K562 (cell line): Measurements from ENCODE around the gene TIMP3. TPM values are rescaled to one million over a fixed set of nuclear protein-coding genes. Genes with fewer than 3 reads are reported as not detected.

Experiments
- ATAC-seq: fragments of 200-7000 bp; cut with Tn5 transposase; 3 replicates; pipeline ENCODE4 v1.9.1; 2020; ENCODE audit warnings: moderate library complexity
- Bru-seq: library from RNA; stranded (reverse); fragments of 400-500 nt; gene quantifications from one replicate; lab custom pipeline; 2021; lab: Mats Ljungman, UMichigan
- BruChase-seq, 2 experiments: library from RNA; stranded (reverse); fragments of 400-500 nt; gene quantifications; one replicate each; lab custom pipeline; 2021; lab: Mats Ljungman, UMichigan
- BruUV-seq: library from RNA; stranded (reverse); fragments of 400-500 nt; replicated peaks from 2 replicates; lab custom pipeline; 2021; lab: Mats Ljungman, UMichigan
- CTCF ChIA-PET: fragments of 300-600 bp; formaldehyde crosslinking; extraction: SDS; loops from one replicate; lab custom pipeline; 2021; ENCODE audit warnings: low intra/inter-chr PET ratio; lab: Yijun Ruan, JAX
- POLR2A ChIA-PET: fragments of 300-600, 350-650 bp; sonication (Branson Sonifier 250); formaldehyde crosslinking; extraction: SDS; loops from one replicate; lab custom pipeline; 2021; ENCODE audit warnings: antibody characterized with exemption, inconsistent platforms; lab: Yijun Ruan, JAX
- DNase-seq, 4 experiments: peaks; one replicate each; pipeline versions ENCODE4 v3.0.0 to v3.0.0-alpha.2; 2011 to 2018; ENCODE audit warnings: low spot score in 3 of 4, mixed read lengths in 3 of 4; ENCODE audit errors: extremely low read depth in 1 of 4
- FAIRE-seq: peaks from 2 replicates; lab custom pipeline; 2011; peaks lifted over from hg19 to GRCh38; lab: Jason Lieb, UNC
- H2AFZ ChIP-seq: 2 replicates; pipeline ENCODE4 v1.6.0; 2011; ENCODE audit warnings: low read depth, low read length, control low read depth, inconsistent platforms
- H3K27ac ChIP-seq: fragments of 200-600 bp; 3 replicates; pipeline ENCODE4 v1.8.0; 2011; ENCODE audit warnings: low read depth, mild to moderate bottlenecking, control low read depth, inconsistent platforms, low read length, moderate library complexity, mixed read lengths; ENCODE audit errors: extremely low read depth
- H3K27me3 ChIP-seq, 2 experiments: fragments of 300-600 bp in 1 of 2; 2 replicates in 1 of 2; 3 replicates in 1 of 2; pipeline versions ENCODE4 v1.6.0 to v1.8.0; 2011; ENCODE audit warnings: inconsistent platforms in 2 of 2, low read length in 2 of 2, mild to moderate bottlenecking in 1 of 2, mixed read lengths in 1 of 2, moderate library complexity in 1 of 2; ENCODE audit not compliant: control insufficient read depth in 2 of 2, insufficient read depth in 2 of 2
- H3K36me3 ChIP-seq: fragments of 300-600 bp; 3 replicates; pipeline ENCODE4 v1.8.0; 2011; ENCODE audit warnings: mild to moderate bottlenecking, low read length, inconsistent platforms; ENCODE audit not compliant: control insufficient read depth, insufficient read depth
- H3K4me1 ChIP-seq, 2 experiments: fragments of 200-600 bp in 1 of 2; replicated peaks in 1 of 2; 2 replicates in 1 of 2; 3 replicates in 1 of 2; pipeline versions ENCODE4 v1.5.1 to v1.8.0; 2011; ENCODE audit warnings: inconsistent platforms in 2 of 2, low read length in 2 of 2, mild to moderate bottlenecking in 1 of 2, mixed read lengths in 1 of 2, moderate library complexity in 1 of 2; ENCODE audit not compliant: control insufficient read depth in 2 of 2, insufficient read depth in 2 of 2
- H3K4me2 ChIP-seq: 2 replicates; pipeline ENCODE4 v1.6.1; 2011; ENCODE audit warnings: low read length, control low read depth, inconsistent platforms, mixed read lengths; ENCODE audit not compliant: insufficient read depth
- H3K4me3 ChIP-seq: fragments of 200-600 bp; sonication (generic), shearing (Covaris generic); 2 replicates; pipeline ENCODE4 v1.5.1; 2016; ENCODE audit warnings: control low read depth, inconsistent platforms
- H3K79me2 ChIP-seq: fragments of 200-600 bp; 3 replicates; pipeline ENCODE4 v1.8.0; 2011; ENCODE audit warnings: low read length, inconsistent platforms; ENCODE audit not compliant: control insufficient read depth, insufficient read depth
- H3K9ac ChIP-seq, 2 experiments: 2 replicates each; pipeline versions ENCODE4 v1.6.0 to v1.6.1; 2011; ENCODE audit warnings: low read depth in 2 of 2, low read length in 2 of 2, control low read depth in 1 of 2, inconsistent platforms in 1 of 2, mild to moderate bottlenecking in 1 of 2, mixed read lengths in 1 of 2; ENCODE audit not compliant: insufficient read depth in 1 of 2
- H3K9me1 ChIP-seq: one replicate; pipeline ENCODE4 v1.6.0; 2011; ENCODE audit warnings: inconsistent platforms, mild to moderate bottlenecking, low read length, moderate library complexity; ENCODE audit not compliant: control insufficient read depth, insufficient read depth
- H3K9me3 ChIP-seq: replicated peaks from 2 replicates; pipeline ENCODE4 v1.5.1; 2011; ENCODE audit warnings: low read depth, low read length, inconsistent platforms; ENCODE audit not compliant: control insufficient read depth, insufficient read depth
- H4K20me1 ChIP-seq: replicated peaks from 2 replicates; pipeline ENCODE4 v1.6.1; 2011; ENCODE audit warnings: low read length, inconsistent platforms, mixed read lengths; ENCODE audit not compliant: control insufficient read depth, insufficient read depth
- MIER1 ChIP-seq: fragments of 450-650 bp; IDR thresholded peaks from 2 replicates; pipeline ENCODE4 v1.6.1; 2016; ENCODE audit warnings: antibody characterized with exemption, mild to moderate bottlenecking, low read depth
- VEZF1 ChIP-seq: fragments of 200-800 bp; sonication (Bioruptor generic); IDR thresholded peaks from 2 replicates; pipeline ENCODE4 v1.6.1; 2017; ENCODE audit warnings: missing genetic modification characterization, missing compliant biosample characterization
- WGBS: fragments of 100-300 bp; shearing (Covaris generic); methylation state at CpG from one replicate; pipeline ENCODE4 v1.1.6; 2016; ENCODE audit warnings: low coverage, mixed read lengths; ENCODE audit not compliant: insufficient coverage; ENCODE audit errors: missing lambda C conversion rate; 5-methylcytosine and 5-hydroxymethylcytosine counted together
- in situ Hi-C: fragments of 300-500 bp; cut with MboI; formaldehyde crosslinking; loops from 4 replicates; pipeline ENCODE4 v1.15.0; 2018; ENCODE audit warnings: inconsistent platforms, mixed read lengths
- intact Hi-C: fragments of 100-400 bp; cut with micrococcal nuclease; formaldehyde crosslinking; loops from 2 replicates; pipeline ENCODE4 v1.14.2; 2022
- long read RNA-seq, 3 experiments: library from polyadenylated mRNA in 2 of 3; library from RNA in 1 of 3; unstranded in 2 of 3; stranded (forward) in 1 of 3; transcript quantifications; one replicate each; pipeline ENCODE4 v2.0.0, GENCODE V29; 2019 to 2022
- polyA minus RNA-seq, 3 experiments: library from RNA; depleted of rRNA, polyadenylated mRNA; stranded (reverse); fragments of >200 nt; gene quantifications; 2 replicates each; pipeline ENCODE4 v1.2.3, GENCODE V29; 2011
- polyA plus RNA-seq, 8 experiments: library from polyadenylated mRNA; depleted of rRNA in 4 of 8; stranded (reverse) in 5 of 8; unstranded in 3 of 8; fragments of >200 nt; fragmentation: Nextera tagmentation in 2 of 8; fragmentation: Illumina TruSeq in 1 of 8; extraction: Ambion mirVana in 2 of 8; extraction: Trizol in 1 of 8; gene quantifications; 2 replicates each; pipeline versions ENCODE4 v1.2.1 to v1.2.3, GENCODE V29; 2011 to 2014; ENCODE audit warnings: inconsistent platforms in 1 of 8, missing spikeins in 1 of 8
- total RNA-seq, 7 experiments: library from RNA; depleted of rRNA in 6 of 7; stranded (reverse); fragments of >200 nt in 6 of 7; fragmentation: Illumina TruSeq in 2 of 7; extraction: Trizol in 2 of 7; gene quantifications; 2 replicates each; pipeline versions ENCODE4 v1.2.1 to v1.2.3, GENCODE V29; 2011 to 2021; ENCODE audit warnings: low replicate concordance in 1 of 7

Gene TIMP3
- 0.21 and 0.25 TPM in 2 replicates for total RNA-seq (2011; cell fraction: chromatin; rRNA removed; ENCODE audit: low replicate concordance)
- total RNA-seq (2011; cell fraction: nucleolus; rRNA removed) = 0.13 and 0.50 TPM in 2 replicates
- total RNA-seq (2011; cell fraction: nucleoplasm; rRNA removed) = 0.29 and 0.84 TPM in 2 replicates
- total RNA-seq (2014; rRNA removed) (0.14 and 0.16 TPM in 2 replicates), total RNA-seq (2014; rRNA removed; fragmentation: Illumina TruSeq; extraction: Trizol) (0.18 and 0.19 TPM in 2 replicates), total RNA-seq (2015; rRNA removed; fragmentation: Illumina TruSeq; extraction: Trizol) (0.07 and 0.15 TPM in 2 replicates), total RNA-seq (2021) (0.73 and 0.89 TPM in 2 replicates), polyA plus RNA-seq (2011; rRNA removed) (0.20 and 0.24 TPM in 2 replicates), polyA plus RNA-seq (2014; fragmentation: Illumina TruSeq; extraction: Trizol) (0.25 and 0.28 TPM in 2 replicates), polyA plus RNA-seq (2014; fragmentation: Nextera tagmentation; extraction: Ambion mirVana) (under 1 TPM; 0.10 to 0.20 TPM), polyA plus RNA-seq (2014; rRNA removed) (0.07 and 0.20 TPM in 2 replicates), polyA minus RNA-seq (2011; rRNA and poly(A)+ RNA removed) (0.28 and 0.30 TPM in 2 replicates), Bru-seq, nascent RNA (percentile 18 among the genes with signal in this experiment), BruChase-seq, experiment 1, labeled RNA remaining after a 2-hour chase (percentile 9 among the genes with signal in this experiment), BruChase-seq, experiment 2, labeled RNA remaining after a 6-hour chase (percentile 5 among the genes with signal in this experiment)
- polyA plus RNA-seq (2011; cell fraction: cytosol; rRNA removed) = 0.12 and 0.22 TPM in 2 replicates
- polyA plus RNA-seq (2011; cell fraction: nucleus; rRNA removed) = 0.09 and 0.10 TPM in 2 replicates
- polyA plus RNA-seq (2012) = 0.74 and 1.3 TPM in 2 replicates
- 0.19 and 0.36 TPM in 2 replicates for polyA minus RNA-seq (2011; cell fraction: cytosol; rRNA and poly(A)+ RNA removed)
- 0.11 and 0.13 TPM in 2 replicates for polyA minus RNA-seq (2011; cell fraction: nucleus; rRNA and poly(A)+ RNA removed)
- long read RNA-seq, experiment 1 = 0 reads
- long read RNA-seq, experiment 2 = 0 reads
- long read RNA-seq, experiment 3 = 0 reads

- peak; percentile 31 to 84 (median 72) for DNase-seq
- CTCF ChIA-PET = no interaction called here
- no peaks in the 10 kb centered on the region for H3K79me2 ChIP-seq
- H3K9ac ChIP-seq = no peak within 1 kb of the TSS; a peak in 1 of 4 replicates
- H3K27ac ChIP-seq = no peak within 1 kb of the TSS
- H3K4me1 ChIP-seq = peaks cover 0 to 13% of the 10 kb centered on the region in 2 experiments; a peak in 2 of 5 replicates
- H3K36me3 ChIP-seq = no peaks in the 10 kb centered on the region
- in situ Hi-C loops = no loop called here
- no peak for FAIRE-seq
- H3K9me1 ChIP-seq = no peaks in the 10 kb centered on the region
- intact Hi-C loops = no loop called here
- H3K4me3 ChIP-seq = no peak within 1 kb of the TSS
- no peak within 1 kb of the TSS for H3K4me2 ChIP-seq
- peaks cover 8 to 25% of the 10 kb centered on the region in 2 experiments; a peak in 4 of 5 replicates for H3K27me3 ChIP-seq
- no peaks in the 10 kb centered on the region for H3K9me3 ChIP-seq
- no peaks in the 10 kb centered on the region for H4K20me1 ChIP-seq
- BruUV-seq = no TSS peak
- POLR2A ChIA-PET = interaction anchor here (0.6 to 0.9 kb wide), 2 partner anchors 9 to 271 kb away, joined by 3 read pairs; no protein-coding TSS in a partner anchor
- TF ChIP-seq MIER1 (no peak), VEZF1 (CRISPR knock-in tag) (peak; percentile 48; the same call in 1 of the 2 replicates)
- ATAC-seq = peak; percentile 60; the same call in 2 of the 3 replicates
- WGBS = 2% methylated on average over 9 of the region's 72 CpGs
- no peak within 1 kb of the TSS for H2AFZ ChIP-seq
Measured at GRCh38 chr22:32801537-32802236, at the start of gene TIMP3. TIMP3 (plus strand) TSS chr22:32801705; CDS start chr22:32802002, 297 bp downstream.
